Rectal smooth muscle tissue (tissue), 1 donor: Measurements from ENCODE around the gene PRKCH.
A peak's percentile ranks its signal among the peaks of the same experiment; 100 is the strongest.

Experiments
- H3K27ac ChIP-seq: one replicate; pipeline ENCODE4 v1.7.0; 2013; ENCODE audit warnings: low read depth, low read length, inconsistent platforms
- H3K27me3 ChIP-seq: one replicate; pipeline ENCODE4 v1.7.0; 2013; ENCODE audit warnings: low read length; ENCODE audit not compliant: control insufficient read depth, insufficient read depth
- H3K36me3 ChIP-seq: one replicate; pipeline ENCODE4 v1.7.0; 2013; ENCODE audit warnings: low read length; ENCODE audit not compliant: control insufficient read depth, insufficient read depth
- H3K4me1 ChIP-seq: one replicate; pipeline ENCODE4 v1.7.0; 2013; ENCODE audit warnings: low read length; ENCODE audit not compliant: control insufficient read depth, insufficient read depth
- H3K4me3 ChIP-seq: one replicate; pipeline ENCODE4 v1.7.0; 2013; ENCODE audit warnings: low read length
- H3K9ac ChIP-seq: one replicate; pipeline ENCODE4 v1.7.0; 2013; ENCODE audit warnings: low read length

PRKCH gene

GRCh38 chr14:61539631-61540030 is 218.3 kb downstream of the PRKCH start:
- Histone ChIP-seq H3K9ac (no peak overlapping the region), H3K4me3 (no peak overlapping the region), H3K27me3 (no peaks in the 10 kb centered on the region), H3K36me3 (no peaks in the 10 kb centered on the region), H3K4me1 (peaks cover 20% of the 10 kb centered on the region), H3K27ac (no peak overlapping the region)

GRCh38 chr14:61540931-61541330 is 219.6 kb downstream of the PRKCH start:
- Histone ChIP-seq H3K4me3 (no peak overlapping the region), H3K9ac (no peak overlapping the region), H3K36me3 (no peaks in the 10 kb centered on the region), H3K27ac (no peak overlapping the region), H3K4me1 (peaks cover 20% of the 10 kb centered on the region), H3K27me3 (no peaks in the 10 kb centered on the region)

- Histone ChIP-seq H3K4me1 (peaks cover 20% of the 10 kb centered on the region), H3K9ac (no peak overlapping the region), H3K27ac (peak overlapping the region; percentile 49), H3K27me3 (no peaks in the 10 kb centered on the region), H3K4me3 (peak overlapping the region; percentile 22), H3K36me3 (no peaks in the 10 kb centered on the region)
Observed at GRCh38 chr14:61542848-61543790, 221.7 kb downstream of the PRKCH start.

DNA sequence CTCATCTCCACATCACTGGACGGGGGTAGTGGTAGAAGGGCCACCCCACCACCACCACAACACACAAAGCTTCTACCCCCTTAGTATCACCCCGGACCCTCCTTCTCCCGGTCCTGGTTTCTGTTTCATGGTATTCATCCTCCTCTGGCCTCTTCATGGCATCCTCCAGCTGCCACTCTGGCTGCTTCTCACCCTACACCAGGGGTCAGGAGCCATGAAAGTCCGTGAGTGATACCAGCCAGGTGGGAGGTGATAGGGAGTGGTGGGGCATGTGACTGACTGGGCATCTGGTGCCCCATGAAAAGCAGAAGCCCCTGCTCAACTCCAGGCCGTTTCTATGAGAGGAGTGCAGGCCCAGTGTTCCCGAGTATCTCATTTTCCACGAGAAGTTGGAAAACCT is 222.6 kb downstream of the PRKCH start:
- H3K27ac ChIP-seq, result peak overlapping the region; percentile 5
- H3K4me1 ChIP-seq, result peaks cover 20% of the 10 kb centered on the region
- H3K9ac ChIP-seq, result no peak overlapping the region

DNA sequence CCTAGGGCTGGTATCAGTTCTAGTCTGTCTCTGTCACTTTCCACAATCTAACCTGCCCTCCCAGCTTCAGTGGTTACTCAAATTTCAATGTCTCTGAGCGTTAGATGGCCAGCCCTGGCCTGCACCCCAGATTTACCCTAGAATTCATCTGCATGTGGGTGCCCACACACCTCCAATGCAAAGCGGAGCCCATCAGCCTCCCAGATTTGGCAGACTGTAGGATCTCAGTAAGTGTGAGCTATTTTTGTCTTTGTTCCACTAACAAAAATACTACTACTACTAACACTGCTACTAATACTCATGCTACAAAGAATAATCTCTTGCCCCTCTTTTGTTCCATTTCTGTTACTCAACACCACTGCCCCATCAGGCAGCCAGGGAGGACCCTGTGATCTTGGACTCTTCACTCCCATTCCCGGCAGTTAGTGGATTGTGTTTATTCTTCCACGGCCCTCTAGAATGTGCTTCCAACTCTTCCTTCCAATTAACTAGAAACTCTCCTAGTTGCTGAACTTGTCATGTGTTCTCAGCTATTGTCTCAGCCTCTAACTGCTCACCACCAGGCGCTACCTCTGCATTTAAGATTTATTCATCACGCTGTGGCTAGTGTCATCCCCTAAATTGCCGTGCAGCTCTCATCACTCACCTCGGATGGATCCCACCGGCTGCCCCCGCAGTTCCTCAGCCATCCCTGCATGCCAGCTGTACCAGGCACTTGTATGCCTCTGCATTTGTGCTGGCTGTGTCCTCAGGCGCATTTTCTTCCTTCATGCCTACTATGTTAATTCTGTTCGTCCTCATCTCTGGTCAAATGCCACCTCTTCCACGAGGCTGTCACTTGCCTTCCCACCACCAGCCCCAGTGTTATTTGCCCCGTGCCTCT is 223.3 kb downstream of the PRKCH start:
- peaks cover 20% of the 10 kb centered on the region for H3K4me1 ChIP-seq
- H3K27ac ChIP-seq, result no peak overlapping the region
- H3K4me3 ChIP-seq, result no peak overlapping the region
- H3K9ac ChIP-seq, result no peak overlapping the region
- H3K27me3 ChIP-seq, result no peaks in the 10 kb centered on the region
- no peaks in the 10 kb centered on the region for H3K36me3 ChIP-seq

More for the DNA sequence above, 222.6 kb downstream of the PRKCH start:
- no peaks in the 10 kb centered on the region for H3K36me3 ChIP-seq
- no peak overlapping the region for H3K4me3 ChIP-seq
- no peaks in the 10 kb centered on the region for H3K27me3 ChIP-seq

- H3K9ac ChIP-seq, result no peak overlapping the region
- H3K4me3 ChIP-seq, result no peak overlapping the region
- peaks cover 20% of the 10 kb centered on the region for H3K4me1 ChIP-seq
- no peaks in the 10 kb centered on the region for H3K27me3 ChIP-seq
- H3K36me3 ChIP-seq, result no peaks in the 10 kb centered on the region
- H3K27ac ChIP-seq, result no peak overlapping the region
Observed at GRCh38 chr14:61545726-61546455, 224.5 kb downstream of the PRKCH start.

DNA sequence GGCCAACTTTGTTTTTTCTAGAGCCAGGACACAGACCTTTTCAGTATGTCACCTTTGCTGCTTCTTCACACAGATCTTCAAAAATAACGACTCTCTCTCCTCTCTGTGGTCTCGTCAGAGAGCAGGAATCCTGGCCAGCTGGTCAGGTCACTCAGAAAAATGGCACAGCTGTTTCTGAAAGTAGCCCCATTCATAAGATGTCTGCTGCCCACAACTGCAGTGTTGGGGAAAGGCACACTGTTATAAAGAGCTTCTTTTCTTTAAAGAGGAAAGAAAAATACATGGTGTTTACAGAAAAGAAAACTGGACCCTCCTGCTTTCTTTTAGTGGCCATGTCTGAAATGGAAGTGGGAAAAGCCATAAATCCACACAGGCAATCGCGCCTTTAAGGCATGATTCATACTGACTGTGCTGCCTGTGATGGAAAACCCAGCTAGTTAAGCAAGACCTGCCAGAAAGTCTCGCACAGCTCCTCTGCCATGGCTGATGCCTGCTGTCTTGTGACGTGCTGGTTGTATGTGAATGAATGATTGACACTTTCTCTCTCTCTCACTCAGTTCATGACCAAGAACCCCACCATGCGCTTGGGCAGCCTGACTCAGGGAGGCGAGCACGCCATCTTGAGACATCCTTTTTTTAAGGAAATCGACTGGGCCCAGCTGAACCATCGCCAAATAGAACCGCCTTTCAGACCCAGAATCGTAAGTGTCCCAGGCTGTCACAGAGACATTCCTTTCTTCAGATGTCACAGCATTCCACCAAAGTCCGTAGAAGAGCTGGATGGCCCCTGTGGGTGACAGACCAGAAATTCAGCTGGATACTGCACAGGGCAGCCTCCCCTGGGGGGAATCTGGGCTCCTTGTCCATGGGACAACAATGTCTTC is 226.0 kb downstream of the PRKCH start:
- Histone ChIP-seq H3K27me3 (no peaks in the 10 kb centered on the region), H3K27ac (no peak overlapping the region), H3K4me1 (peaks cover 19% of the 10 kb centered on the region), H3K36me3 (no peaks in the 10 kb centered on the region), H3K9ac (no peak overlapping the region), H3K4me3 (no peak overlapping the region)

GRCh38 chr14:61549425-61549824 is 228.0 kb downstream of the PRKCH start:
- Histone ChIP-seq H3K27ac (no peak overlapping the region), H3K4me3 (no peak overlapping the region), H3K36me3 (no peaks in the 10 kb centered on the region), H3K27me3 (no peaks in the 10 kb centered on the region), H3K4me1 (peaks cover under 1% of the 10 kb centered on the region), H3K9ac (no peak overlapping the region)

- Histone ChIP-seq H3K27me3 (no peaks in the 10 kb centered on the region), H3K4me1 (no peaks in the 10 kb centered on the region)
Observed at GRCh38 chr14:61551384-61551783, 230.0 kb downstream of the PRKCH start.

DNA sequence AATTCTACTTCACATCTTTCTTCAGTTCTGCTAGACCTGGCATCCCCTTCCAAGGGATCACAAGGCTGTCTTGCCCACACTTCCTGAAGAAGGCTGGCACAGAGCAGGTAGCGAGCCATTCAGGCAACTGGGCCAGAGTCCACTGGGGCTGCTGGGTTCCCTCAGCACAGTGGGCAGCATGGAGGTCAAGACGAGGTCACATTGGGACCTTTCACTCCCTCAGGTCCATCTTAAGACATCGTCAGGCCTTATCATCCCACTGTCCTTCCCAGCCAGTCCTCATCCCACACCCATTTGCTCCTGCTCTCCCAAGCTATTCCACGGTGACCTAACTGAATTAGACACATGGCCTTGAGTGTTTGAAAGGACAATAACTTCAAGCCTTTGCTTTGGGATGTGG is 230.9 kb downstream of the PRKCH start:
- Histone ChIP-seq H3K9ac (no peak overlapping the region), H3K4me1 (no peaks in the 10 kb centered on the region), H3K27ac (no peak overlapping the region), H3K27me3 (no peaks in the 10 kb centered on the region), H3K36me3 (no peaks in the 10 kb centered on the region), H3K4me3 (no peak overlapping the region)

More at GRCh38 chr14:61551384-61551783, 230.0 kb downstream of the PRKCH start:
- Histone ChIP-seq H3K27ac (no peak overlapping the region), H3K36me3 (no peaks in the 10 kb centered on the region), H3K4me3 (no peak overlapping the region), H3K9ac (no peak overlapping the region)
